GM04503 (cell line): ENCODE results near the gene IGLL1.
"Not testable (repeated sequence)": the region's sequence is repeated elsewhere in the genome, so short reads cannot be mapped to it uniquely, and the experiment has no call there.

Experiments
- DNase-seq: peaks from one replicate; pipeline ENCODE4 v3.0.0-alpha.2; 2012; ENCODE audit warnings: low read depth

Gene IGLL1

DNA sequence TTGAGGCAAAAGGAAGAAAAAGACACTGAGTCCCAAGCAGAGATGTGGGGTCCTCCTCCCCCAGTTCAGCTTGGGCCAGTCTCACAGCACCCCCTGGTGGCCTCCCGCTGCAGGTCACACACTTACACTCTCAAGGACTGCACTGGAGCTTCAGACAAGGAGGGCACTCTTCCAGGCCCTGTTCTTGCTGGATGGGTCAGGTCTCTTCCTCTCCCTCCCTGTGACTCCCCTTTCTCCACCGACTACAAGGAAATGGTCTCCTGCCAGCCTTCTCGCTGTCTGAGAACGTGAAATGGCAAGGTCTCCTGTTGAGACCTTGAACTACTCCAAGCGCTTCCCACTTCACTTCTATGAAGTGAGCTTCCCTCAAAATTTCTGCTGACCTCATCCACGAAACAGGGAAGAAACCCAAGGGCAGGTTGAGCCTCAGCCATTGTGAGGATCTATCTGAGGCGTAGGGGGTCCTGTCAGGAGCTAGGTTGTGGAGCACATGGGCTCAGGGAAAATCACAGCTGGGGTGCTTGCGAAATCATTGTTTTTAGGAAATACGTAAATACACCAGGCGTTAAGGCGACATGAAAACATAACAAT lies 11.2 kb upstream of the IGLL1 start:
- no peak for DNase-seq

DNA sequence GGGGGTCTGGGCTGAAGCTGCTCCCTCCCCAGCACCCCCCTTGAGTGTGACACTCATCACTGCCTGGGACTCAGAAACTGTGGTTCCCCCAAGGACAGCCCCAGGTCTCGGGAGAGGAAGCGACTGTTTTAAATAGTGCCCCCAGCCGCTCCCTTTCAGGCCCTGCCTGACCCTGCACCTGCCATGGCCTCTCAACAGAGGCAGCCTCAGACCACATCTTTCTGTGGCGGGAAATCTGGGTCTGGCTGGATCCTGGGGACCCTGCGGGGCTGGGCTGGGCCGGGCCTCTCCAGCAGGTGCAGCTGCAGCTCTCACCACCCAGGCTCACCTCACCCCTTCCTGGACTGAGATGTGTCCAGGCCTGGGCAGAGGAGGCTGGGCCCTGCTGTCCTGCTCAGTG lies 3.7 kb upstream of the IGLL1 start:
- DNase-seq = no peak

DNA sequence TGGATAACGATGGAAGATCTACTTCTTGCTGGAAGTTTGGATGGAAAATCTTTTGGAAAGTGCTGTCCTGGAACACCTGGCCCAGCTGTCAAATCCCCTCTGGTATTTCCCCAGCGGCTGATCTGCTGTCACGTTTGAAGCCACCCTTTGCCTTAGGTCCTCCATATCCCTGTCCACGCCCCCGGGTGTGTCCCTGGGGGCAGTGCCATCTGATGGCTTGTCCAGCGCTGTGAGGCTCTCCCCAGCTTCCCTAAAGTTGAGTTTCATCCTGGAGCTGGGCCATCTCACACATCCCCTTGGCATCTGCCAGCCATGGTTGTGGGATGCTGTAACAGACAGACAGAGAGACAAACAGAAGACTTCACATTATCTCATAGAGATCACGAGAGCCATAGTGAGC lies 3.1 kb upstream of the IGLL1 start:
- no peak for DNase-seq

GRCh38 chr22:23581260-23581650 lies 1.2 kb upstream of the IGLL1 start:
- no peak for DNase-seq

DNA sequence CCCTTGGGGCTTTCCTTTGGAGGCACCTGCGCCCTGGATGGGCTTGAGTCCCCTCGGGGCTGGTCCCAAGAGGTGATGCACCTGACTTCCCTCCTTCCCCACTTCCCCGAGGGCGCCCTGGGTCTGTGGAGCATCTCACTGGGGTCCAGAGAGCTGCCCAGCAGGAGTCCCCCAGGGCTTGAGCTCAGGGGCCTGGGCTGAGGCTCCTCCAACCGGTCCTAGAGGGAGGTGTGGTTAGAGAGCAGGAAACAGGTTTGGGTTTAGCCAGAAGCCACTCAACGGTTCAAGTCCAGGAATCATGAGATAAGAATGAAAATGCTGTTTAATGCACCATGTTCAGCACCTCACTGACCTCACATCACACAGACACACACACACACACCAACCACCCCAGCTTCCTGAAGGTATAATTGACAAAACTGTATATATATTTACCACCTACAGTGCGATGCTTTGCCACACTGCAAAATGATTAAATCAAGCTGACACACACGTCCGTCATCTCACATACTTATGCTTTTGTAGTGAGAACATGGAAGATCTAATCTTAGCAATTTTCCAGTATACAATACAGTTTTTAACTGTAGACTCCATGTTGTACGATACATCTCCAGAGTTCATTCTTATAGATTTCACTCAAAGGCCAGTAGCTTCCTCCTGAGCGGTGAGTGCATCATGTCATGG lies 628 bp upstream of the IGLL1 start:
- DNase-seq = no peak

DNA sequence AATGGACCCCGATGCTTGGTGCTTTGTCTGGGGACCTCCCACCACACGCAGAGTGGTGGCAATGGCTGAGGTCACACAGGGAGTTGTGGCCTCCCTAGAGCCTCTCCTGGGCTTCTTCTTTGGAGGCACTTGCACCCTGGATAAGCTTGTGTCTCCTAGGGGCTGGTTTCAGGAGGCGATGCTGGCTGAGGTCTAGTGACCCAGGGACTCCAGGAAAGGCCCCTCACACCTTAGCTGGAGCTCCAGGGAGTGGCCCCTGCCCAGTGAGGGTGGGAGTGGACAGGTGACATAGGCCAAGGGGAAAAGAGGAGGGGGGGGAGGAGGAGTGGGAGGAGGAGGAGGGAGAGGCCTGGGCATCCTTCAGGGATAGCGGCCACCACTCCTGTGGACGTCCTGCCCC lies 810 bp downstream of the IGLL1 start:
- no peak for DNase-seq

GRCh38 chr22:23578306-23578705 lies 1.8 kb downstream of the IGLL1 start:
- DNase-seq = no peak

- DNase-seq = no peak
Measured at GRCh38 chr22:23576681-23577080, 3.4 kb downstream of the IGLL1 start.

DNA sequence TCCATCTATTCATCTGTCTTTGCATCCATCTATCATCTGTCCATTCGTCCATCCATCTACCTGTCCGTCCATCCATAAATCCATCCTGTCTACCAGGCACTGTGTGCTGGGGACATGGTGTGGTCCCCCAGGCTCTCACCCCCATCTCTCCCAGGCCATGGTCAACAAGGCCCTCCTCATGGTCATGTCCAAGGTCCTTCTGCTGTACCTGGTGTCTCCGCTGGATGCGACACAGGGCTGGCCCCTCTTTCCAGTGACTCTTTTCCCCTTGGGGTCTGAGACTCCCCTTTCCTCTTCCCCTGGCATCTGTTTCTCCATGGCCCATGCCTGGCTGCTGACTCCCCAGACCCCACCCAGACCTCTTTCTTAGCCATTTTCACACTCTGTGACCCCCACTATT lies 4.5 kb downstream of the IGLL1 start:
- DNase-seq = no peak

DNA sequence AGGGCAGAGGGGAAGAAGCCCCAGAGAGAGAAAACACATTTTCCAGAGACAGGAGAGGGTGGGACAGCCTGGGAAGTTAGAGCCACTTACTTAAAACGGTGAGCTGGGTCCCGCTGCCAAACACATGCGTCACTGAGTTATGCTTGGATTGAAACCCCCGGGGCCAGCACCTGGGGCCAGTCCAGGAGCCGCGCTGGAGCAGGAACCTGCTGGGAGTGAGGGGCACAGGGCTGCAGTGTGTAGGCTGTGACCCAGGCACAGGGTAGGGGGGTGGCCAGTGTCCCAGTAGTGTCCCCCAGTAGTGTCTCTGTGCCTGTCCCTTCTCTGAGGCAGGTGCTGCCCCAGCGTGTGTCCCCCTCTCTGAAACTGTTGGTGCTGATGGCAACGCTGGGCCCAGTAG lies 5.2 kb downstream of the IGLL1 start:
- DNase-seq = no peak

- DNase-seq = no peak
Measured at GRCh38 chr22:23574371-23574811, 5.7 kb downstream of the IGLL1 start.

GRCh38 chr22:23573701-23574235 lies 6.3 kb downstream of the IGLL1 start:
- not testable (repeated sequence) for DNase-seq

- not testable (repeated sequence) for DNase-seq
Measured at GRCh38 chr22:23573106-23573505, 7.0 kb downstream of the IGLL1 start.

GRCh38 chr22:23571486-23571885 lies 8.6 kb downstream of the IGLL1 start:
- DNase-seq = no peak

GRCh38 chr22:23570681-23571080 lies 9.4 kb downstream of the IGLL1 start:
- DNase-seq = no peak

DNA sequence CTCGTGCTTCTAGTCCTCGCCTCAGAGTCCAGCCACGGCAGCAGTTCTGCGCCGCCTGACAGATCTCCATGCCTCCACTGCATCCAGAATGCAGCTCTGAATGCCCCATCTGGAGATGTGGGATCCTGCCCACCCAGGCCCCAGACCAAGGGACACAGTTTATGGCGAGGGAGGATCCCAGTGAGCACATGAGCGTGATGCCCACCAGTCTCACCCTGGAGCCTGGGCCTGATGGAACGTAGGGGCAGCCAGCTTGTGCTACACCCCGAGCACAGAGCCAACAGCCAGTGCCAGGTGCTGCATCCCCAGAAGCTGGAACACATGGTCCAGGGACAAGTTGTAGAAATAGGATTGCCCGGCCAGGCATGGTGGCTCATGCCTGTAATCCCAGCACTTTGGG lies 10.4 kb downstream of the IGLL1 start:
- DNase-seq = no peak

DNA sequence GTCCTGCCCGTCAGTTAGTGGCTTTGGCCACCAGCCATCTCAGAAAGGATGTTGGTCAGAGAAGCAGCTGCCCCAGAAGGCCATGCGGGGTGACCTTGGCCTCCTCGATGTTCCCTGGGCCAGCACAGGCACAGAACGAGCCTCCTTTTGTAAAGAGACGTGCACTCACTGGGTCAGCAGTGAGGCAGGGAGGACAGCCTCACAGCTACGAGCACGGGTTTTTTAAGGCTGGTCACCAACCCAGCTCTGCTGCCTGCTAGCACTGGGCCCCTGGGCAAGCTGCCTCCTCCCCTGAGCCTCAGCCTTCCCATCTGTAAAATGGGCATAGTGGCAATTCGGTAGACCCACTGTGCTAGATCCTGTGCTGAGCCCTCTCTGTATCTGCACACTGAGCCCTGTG lies 10.8 kb downstream of the IGLL1 start:
- no peak for DNase-seq

- DNase-seq = no peak
Measured at GRCh38 chr22:23566705-23567475, 13.2 kb downstream of the IGLL1 start.

DNA sequence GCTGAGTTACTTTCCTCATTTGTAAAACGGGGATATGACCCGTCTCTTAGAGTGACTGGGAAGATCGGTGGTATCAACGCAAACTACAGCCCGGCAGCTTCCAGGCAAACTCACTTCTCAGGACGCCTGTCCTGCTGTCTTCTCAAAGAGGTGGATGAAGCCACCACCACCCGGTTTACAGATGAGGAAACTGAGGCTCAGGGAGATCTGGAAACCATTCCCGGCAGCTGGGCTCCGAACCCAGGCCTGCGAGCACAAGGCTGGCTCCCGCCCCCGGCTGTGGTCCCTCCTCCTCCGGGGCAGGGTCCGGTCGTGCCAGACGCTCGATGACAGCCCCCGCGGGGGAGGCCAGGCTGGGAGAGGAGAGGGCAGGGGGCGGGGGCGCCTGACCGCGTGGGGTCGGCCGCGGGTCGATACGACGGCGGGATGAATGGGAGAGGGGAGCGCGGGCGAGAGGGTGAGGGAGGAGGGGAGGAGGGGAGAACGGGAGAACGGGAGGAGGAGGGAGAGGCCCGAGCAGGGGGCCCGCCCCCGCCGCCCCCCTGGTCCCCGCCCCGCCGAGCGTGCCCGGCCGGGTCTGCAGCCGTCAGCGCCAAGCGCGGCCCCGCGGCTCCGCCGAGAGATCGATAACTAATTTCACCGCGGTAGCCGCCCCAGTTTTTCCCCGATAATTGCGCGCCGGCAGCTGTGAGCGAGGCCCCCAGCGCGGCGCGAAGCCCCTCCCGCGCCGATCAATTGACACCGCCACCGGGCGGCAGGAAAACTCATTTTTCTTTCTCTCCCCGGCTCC lies 14.0 kb downstream of the IGLL1 start:
- DNase-seq = no peak

- no peak for DNase-seq
Measured at GRCh38 chr22:23565305-23565914, 14.7 kb downstream of the IGLL1 start.

- DNase-seq = no peak
Measured at GRCh38 chr22:23564276-23564675, 15.8 kb downstream of the IGLL1 start.

DNA sequence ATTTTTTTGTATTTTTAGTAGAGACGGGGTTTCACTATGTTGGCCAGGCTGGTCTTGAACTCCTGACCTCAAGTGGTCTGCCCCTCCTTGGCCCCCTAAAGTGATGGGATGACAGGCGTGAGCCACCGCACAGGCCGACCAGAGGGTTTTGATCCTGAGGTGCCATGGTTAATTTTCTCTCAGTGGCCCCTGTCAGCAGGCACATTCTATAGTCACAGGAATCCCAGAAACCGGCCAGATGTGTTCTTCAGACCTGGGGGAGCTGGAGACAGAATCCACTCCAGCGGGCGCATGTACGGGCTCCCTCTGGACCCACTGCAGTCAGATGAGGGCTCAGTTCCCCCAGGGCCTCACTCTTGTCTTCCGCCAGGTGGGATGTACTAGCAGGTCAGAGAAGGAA lies 17.0 kb downstream of the IGLL1 start:
- DNase-seq = no peak
